ENCODE results near the gene CDKN2A. TPM values are rescaled to one million over a fixed set of nuclear protein-coding genes. Genes with fewer than 3 reads are reported as not detected.

The CDKN2A gene
- total and polyA plus RNA-seq, 4 donors = 2.3 to 9.4 (median 5.3) TPM

- H3K9me3 ChIP-seq (ENCODE audit: control insufficient read depth, low read length) = no peaks in the 10 kb centered on the region
- DNase-seq = peak; percentile 45 to 77
- ATAC-seq (ENCODE audit: low FRiP score) = no peak
- no peaks in the 10 kb centered on the region for H3K27me3 ChIP-seq (ENCODE audit: control insufficient read depth in 1 of 2, insufficient read depth in 2 of 2, low read length in 1 of 2)
- intact Hi-C loops (cut with DNase I) = no loop called here
- 25 to 26% methylated on average over 13 of the region's 13 CpGs for WGBS, 2 donors
- no peaks in the 10 kb centered on the region for H3K36me3 ChIP-seq (ENCODE audit: control insufficient read depth in 1 of 2, insufficient read depth in 2 of 2, low read length in 1 of 2)
- H3K27ac ChIP-seq (ENCODE audit: low read depth in 1 of 2, low read length in 2 of 2) = no peak overlapping the region
- H3K4me3 ChIP-seq (ENCODE audit: low read length in 2 of 2) = no peak overlapping the region
- no peaks in the 10 kb centered on the region for H3K4me1 ChIP-seq (ENCODE audit: control insufficient read depth in 1 of 2, insufficient read depth in 2 of 2, low read length in 2 of 2)
These were observed 16.9 kb upstream of the CDKN2A start for GRCh38 chr9:22010866-22011625.

DNA sequence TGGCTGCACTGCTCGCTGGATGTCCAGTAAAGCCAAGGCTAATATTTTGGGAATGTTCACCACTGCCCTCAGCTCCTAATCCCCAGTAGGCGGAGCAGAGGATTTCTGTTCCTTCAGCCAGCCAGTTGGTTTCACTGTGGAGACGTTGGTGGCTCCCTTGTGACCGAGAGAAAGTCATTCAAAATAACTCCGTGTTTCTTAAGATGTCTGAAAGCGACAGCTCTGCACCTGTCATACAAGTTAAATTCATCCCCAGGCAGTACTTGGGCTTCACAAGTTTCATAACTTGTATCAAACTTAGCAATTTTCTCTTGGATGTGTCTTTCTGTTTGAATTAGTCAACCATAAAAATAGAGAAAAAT, 15.3 kb upstream of the CDKN2A start:
- peak overlapping the region in 1 of 2 donors; percentile 52 for H3K4me3 ChIP-seq (ENCODE audit: low read length in 2 of 2)
- H3K9me3 ChIP-seq (ENCODE audit: control insufficient read depth, low read length) = no peaks in the 10 kb centered on the region
- no peak overlapping the region for H3K27ac ChIP-seq (ENCODE audit: low read depth in 1 of 2, low read length in 2 of 2)
- H3K36me3 ChIP-seq (ENCODE audit: control insufficient read depth in 1 of 2, insufficient read depth in 2 of 2, low read length in 1 of 2) = no peaks in the 10 kb centered on the region
- 0 to 2% methylated on average over 6 of the region's 6 CpGs for WGBS, 2 donors
- intact Hi-C loops (cut with DNase I) = loop anchor here (2.0 to 10.0 kb wide), 3 partner anchors 93 to 207 kb away; partner anchors contain the start of gene MTAP (in 2 of the 2)
- ATAC-seq (ENCODE audit: low FRiP score) = no peak
- no peaks in the 10 kb centered on the region for H3K4me1 ChIP-seq (ENCODE audit: control insufficient read depth in 1 of 2, insufficient read depth in 2 of 2, low read length in 2 of 2)
- no peak for DNase-seq
- H3K27me3 ChIP-seq (ENCODE audit: control insufficient read depth in 1 of 2, insufficient read depth in 2 of 2, low read length in 1 of 2) = no peaks in the 10 kb centered on the region

DNA sequence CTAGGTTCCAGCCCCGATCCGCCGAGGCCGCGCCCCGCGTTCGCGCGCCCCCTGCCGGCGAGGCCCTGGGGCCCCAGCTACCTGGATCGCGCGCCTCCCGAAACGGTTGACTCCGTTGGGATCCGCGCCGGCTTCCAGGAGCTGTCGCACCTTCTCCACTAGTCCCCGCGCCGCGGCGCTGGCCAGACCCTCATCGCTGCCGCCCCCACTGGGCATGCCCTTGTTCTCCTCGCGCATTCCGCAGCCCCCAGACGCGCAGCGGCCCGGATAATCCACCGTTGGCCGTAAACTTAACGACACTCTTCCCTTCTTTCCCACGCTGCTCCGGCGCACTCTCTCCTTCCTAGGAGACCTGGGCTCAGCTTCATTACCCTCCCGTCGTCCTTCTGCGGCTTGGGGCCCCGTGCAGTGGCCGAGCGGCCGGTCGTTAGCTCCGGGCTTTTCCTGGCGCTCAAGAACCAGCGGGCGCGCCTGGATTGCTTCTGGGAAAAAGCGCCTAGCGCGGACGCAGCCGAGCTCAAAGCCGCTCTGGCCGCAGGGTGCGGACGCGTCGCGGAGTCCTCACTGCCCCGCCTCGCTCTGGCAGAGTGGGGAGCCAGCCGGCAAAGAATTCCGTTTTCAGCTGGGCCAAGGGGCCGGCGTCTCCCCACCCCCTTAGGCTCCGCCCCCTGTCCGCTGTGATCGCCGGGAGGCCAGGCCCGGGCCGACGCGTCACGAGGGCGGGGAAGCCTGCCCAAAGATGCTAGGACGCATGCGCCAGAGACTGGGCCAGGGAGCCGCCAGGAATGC, 14.7 kb upstream of the CDKN2A start, which contains the start of gene CDKN2B:
Gene CDKN2B, minus strand, starts transcription at position 589 of the 789 bp plus-strand sequence. Its CDS starts 352 bp downstream, at position 237.
- no peaks in the 10 kb centered on the region for H3K27me3 ChIP-seq (ENCODE audit: control insufficient read depth in 1 of 2, insufficient read depth in 2 of 2, low read length in 1 of 2)
- no peaks in the 10 kb centered on the region for H3K4me1 ChIP-seq (ENCODE audit: control insufficient read depth in 1 of 2, insufficient read depth in 2 of 2, low read length in 2 of 2)
- DNase-seq = peak; percentile 98 to 99
- H3K36me3 ChIP-seq (ENCODE audit: control insufficient read depth in 1 of 2, insufficient read depth in 2 of 2, low read length in 1 of 2) = no peaks in the 10 kb centered on the region
- WGBS, 2 donors = 0% methylated on average over 80 to 86 of the region's 86 CpGs
- ATAC-seq (ENCODE audit: low FRiP score) = peak; percentile 99
- intact Hi-C loops (cut with DNase I) = loop anchor here (2.0 to 10.0 kb wide), 3 partner anchors 93 to 206 kb away; partner anchors contain the start of gene MTAP (in 2 of the 2)
- H3K9me3 ChIP-seq (ENCODE audit: control insufficient read depth, low read length) = no peaks in the 10 kb centered on the region
- H3K4me3 ChIP-seq (ENCODE audit: low read length in 2 of 2) = peak within 1 kb of the TSS; percentile 59 to 86
- peak within 1 kb of the TSS in 1 of 2 donors; percentile 97 for H3K27ac ChIP-seq (ENCODE audit: low read depth in 1 of 2, low read length in 2 of 2)

DNA sequence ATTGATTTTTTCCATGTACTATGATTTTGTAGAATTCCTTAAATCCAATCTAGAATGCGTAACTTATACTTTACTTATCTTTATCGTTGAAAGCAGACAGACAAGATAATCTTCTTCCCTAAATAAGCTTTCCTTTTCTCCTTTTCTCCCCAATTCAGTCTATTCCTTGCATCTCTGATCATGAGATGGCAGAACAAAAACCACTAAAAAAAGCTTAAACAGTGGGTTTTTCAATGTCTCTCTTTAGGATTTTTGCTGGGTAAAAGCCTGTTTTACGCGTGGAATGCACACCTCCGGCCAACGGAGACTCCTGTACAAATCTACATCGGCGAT, 14.2 kb upstream of the CDKN2A start:
- Histone ChIP-seq H3K4me1 (ENCODE audit: control insufficient read depth in 1 of 2, insufficient read depth in 2 of 2, low read length in 2 of 2) (no peaks in the 10 kb centered on the region), H3K4me3 (ENCODE audit: low read length in 2 of 2) (peak overlapping the region; percentile 50 to 59), H3K27ac (ENCODE audit: low read depth in 1 of 2, low read length in 2 of 2) (no peak overlapping the region), H3K9me3 (ENCODE audit: control insufficient read depth, low read length) (no peaks in the 10 kb centered on the region), H3K27me3 (ENCODE audit: control insufficient read depth in 1 of 2, insufficient read depth in 2 of 2, low read length in 1 of 2) (no peaks in the 10 kb centered on the region), H3K36me3 (ENCODE audit: control insufficient read depth in 1 of 2, insufficient read depth in 2 of 2, low read length in 1 of 2) (no peaks in the 10 kb centered on the region)
- intact Hi-C loops (cut with DNase I) = loop anchor here (2.0 to 10.0 kb wide), 3 partner anchors 94 to 206 kb away; partner anchors contain the start of gene MTAP (in 2 of the 2)
- DNase-seq = no peak
- ATAC-seq (ENCODE audit: low FRiP score) = no peak
- 5% methylated on average over 8 of the region's 8 CpGs for WGBS, 2 donors

DNA sequence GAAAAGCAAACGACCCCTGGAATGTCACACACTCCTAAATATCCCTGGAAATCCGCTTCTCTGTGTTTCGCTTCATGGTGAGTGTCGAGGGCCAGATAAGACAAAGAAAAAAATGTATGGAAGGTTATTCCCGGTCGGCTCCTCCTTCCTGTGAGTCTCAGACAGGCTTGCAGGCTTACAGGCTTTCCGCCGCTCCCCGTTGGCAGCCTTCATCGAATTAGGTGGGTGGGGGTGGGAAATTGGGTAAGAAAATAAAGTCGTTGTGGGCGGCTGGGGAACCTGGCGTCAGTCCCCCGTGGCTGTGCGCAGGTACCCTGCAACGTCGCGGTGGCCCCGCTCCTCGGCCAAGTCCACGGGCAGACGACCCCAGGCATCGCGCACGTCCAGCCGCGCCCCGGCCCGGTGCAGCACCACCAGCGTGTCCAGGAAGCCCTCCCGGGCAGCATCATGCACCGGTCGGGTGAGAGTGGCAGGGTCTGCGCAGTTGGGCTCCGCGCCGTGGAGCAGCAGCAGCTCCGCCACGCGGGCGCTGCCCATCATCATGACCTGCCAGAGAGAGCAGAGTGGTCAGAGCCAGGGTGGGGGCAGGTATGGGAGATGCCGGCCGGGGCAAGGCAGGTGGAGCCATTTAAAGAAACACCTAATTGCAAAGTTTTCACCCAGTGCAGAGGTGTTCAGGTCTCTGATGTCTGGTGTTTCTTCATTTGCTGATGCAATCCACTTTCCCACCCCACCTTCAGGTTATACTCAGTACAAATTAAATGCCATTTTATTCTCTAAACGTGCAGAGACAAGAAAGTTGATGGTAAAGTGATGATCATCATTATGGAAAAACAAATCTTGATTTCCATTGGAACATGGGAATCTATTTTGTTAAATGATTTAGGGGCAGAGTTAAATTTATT, 11.8 kb upstream of the CDKN2A start:
- H3K4me3 ChIP-seq (ENCODE audit: low read length in 2 of 2) = no peak overlapping the region
- intact Hi-C loops (cut with DNase I) = loop anchor here in 1 of 2 donors (5.0 to 10.0 kb wide), 2 partner anchors 96 to 201 kb away; partner anchors contain the start of gene MTAP
- no peaks in the 10 kb centered on the region for H3K9me3 ChIP-seq (ENCODE audit: control insufficient read depth, low read length)
- no peaks in the 10 kb centered on the region for H3K36me3 ChIP-seq (ENCODE audit: control insufficient read depth in 1 of 2, insufficient read depth in 2 of 2, low read length in 1 of 2)
- WGBS, 2 donors = 72 to 73% methylated on average over 35 to 44 of the region's 44 CpGs
- no peak overlapping the region for H3K27ac ChIP-seq (ENCODE audit: low read depth in 1 of 2, low read length in 2 of 2)
- ATAC-seq (ENCODE audit: low FRiP score) (no peak), DNase-seq (peak in 1 of 2 donors; percentile 73)
- no peaks in the 10 kb centered on the region for H3K27me3 ChIP-seq (ENCODE audit: control insufficient read depth in 1 of 2, insufficient read depth in 2 of 2, low read length in 1 of 2)
- H3K4me1 ChIP-seq (ENCODE audit: control insufficient read depth in 1 of 2, insufficient read depth in 2 of 2, low read length in 2 of 2) = no peaks in the 10 kb centered on the region

GRCh38 chr9:22005021-22005701, 11.0 kb upstream of the CDKN2A start:
- intact Hi-C loops (cut with DNase I) = loop anchor here in 1 of 2 donors (5.0 to 10.0 kb wide), 2 partner anchors 97 to 200 kb away; partner anchors contain the start of gene MTAP
- H3K4me1 ChIP-seq (ENCODE audit: control insufficient read depth in 1 of 2, insufficient read depth in 2 of 2, low read length in 2 of 2) = no peaks in the 10 kb centered on the region
- H3K4me3 ChIP-seq (ENCODE audit: low read length in 2 of 2) = no peak overlapping the region
- ATAC-seq (ENCODE audit: low FRiP score) = no peak
- no peak overlapping the region for H3K27ac ChIP-seq (ENCODE audit: low read depth in 1 of 2, low read length in 2 of 2)
- no peaks in the 10 kb centered on the region for H3K27me3 ChIP-seq (ENCODE audit: control insufficient read depth in 1 of 2, insufficient read depth in 2 of 2, low read length in 1 of 2)
- WGBS, 2 donors = 89 to 90% methylated on average over 25 of the region's 25 CpGs
- no peaks in the 10 kb centered on the region for H3K36me3 ChIP-seq (ENCODE audit: control insufficient read depth in 1 of 2, insufficient read depth in 2 of 2, low read length in 1 of 2)
- H3K9me3 ChIP-seq (ENCODE audit: control insufficient read depth, low read length) = no peaks in the 10 kb centered on the region
- DNase-seq = peak in 1 of 2 donors; percentile 46

GRCh38 chr9:22002038-22002437, 7.8 kb upstream of the CDKN2A start:
- no peak for DNase-seq
- H3K4me1 ChIP-seq (ENCODE audit: control insufficient read depth in 1 of 2, insufficient read depth in 2 of 2, low read length in 2 of 2) = no peaks in the 10 kb centered on the region
- 83 to 92% methylated on average over 1 of the region's 1 CpG for WGBS, 2 donors
- no peaks in the 10 kb centered on the region for H3K27me3 ChIP-seq (ENCODE audit: control insufficient read depth in 1 of 2, insufficient read depth in 2 of 2, low read length in 1 of 2)
- H3K27ac ChIP-seq (ENCODE audit: low read depth in 1 of 2, low read length in 2 of 2) = no peak overlapping the region
- H3K36me3 ChIP-seq (ENCODE audit: control insufficient read depth in 1 of 2, insufficient read depth in 2 of 2, low read length in 1 of 2) = no peaks in the 10 kb centered on the region
- intact Hi-C loops (cut with DNase I) = loop anchor here in 1 of 2 donors (10.0 kb wide), 1 partner anchor 197 kb away; the partner anchor contains the start of gene MTAP
- no peaks in the 10 kb centered on the region for H3K9me3 ChIP-seq (ENCODE audit: control insufficient read depth, low read length)
- H3K4me3 ChIP-seq (ENCODE audit: low read length in 2 of 2) = no peak overlapping the region
- no peak for ATAC-seq (ENCODE audit: low FRiP score)
